PC-3 (cell line): ENCODE measurements around the gene GLB1L3. TPM values are rescaled to one million over a fixed set of nuclear protein-coding genes. Genes with fewer than 3 reads are reported as not detected.

Experiments
- ATAC-seq: fragments of 200-7000 bp; cut with Tn5 transposase; 2 replicates; pipeline ENCODE4 v1.9.1; 2020; ENCODE audit warnings: mild to moderate bottlenecking, moderate library complexity
- BruUV-seq: library from RNA; stranded (reverse); fragments of 400-500 nt; replicated peaks from 2 replicates; lab custom pipeline; 2021; lab: Mats Ljungman, UMichigan
- CTCF ChIA-PET: fragments of 300-600 bp; sonication (Branson Sonifier 250); formaldehyde crosslinking; loops from one replicate; lab custom pipeline; 2022; ENCODE audit warnings: antibody characterized with exemption; lab: Charles Lee
- POLR2A ChIA-PET: fragments of 300-600 bp; sonication (Branson Sonifier 250); formaldehyde crosslinking; loops from one replicate; lab custom pipeline; 2022; ENCODE audit warnings: antibody characterized with exemption; ENCODE audit not compliant: unreplicated experiment; lab: Charles Lee
- DNase-seq: peaks from one replicate; pipeline ENCODE4 v3.0.0-alpha.2; 2015
- H2AFZ ChIP-seq: fragments of 300-600 bp; sonication (generic); 2 replicates; pipeline ENCODE4 v1.6.0; 2016; ENCODE audit warnings: antibody characterized with exemption, low read length
- H3F3A ChIP-seq: fragments of 300-600 bp; sonication (generic); one replicate; pipeline ENCODE4 v1.6.0; 2017; ENCODE audit warnings: antibody characterized with exemption, low read length, control low read depth, mild to moderate bottlenecking; ENCODE audit not compliant: unreplicated experiment
- H3K27ac ChIP-seq: fragments of 300-600 bp; sonication (generic); 2 replicates; pipeline ENCODE4 v1.5.1; 2016; ENCODE audit warnings: mild to moderate bottlenecking, low read length
- H3K27me3 ChIP-seq: fragments of 300-600 bp; sonication (generic); 2 replicates; pipeline ENCODE4 v1.6.1; 2016; ENCODE audit warnings: low read length, mixed read lengths
- H3K36me3 ChIP-seq: fragments of 300-600 bp; sonication (generic); 2 replicates; pipeline ENCODE4 v1.6.1; 2016; ENCODE audit warnings: low read depth, mixed run types, low read length, mixed read lengths
- H3K4me1 ChIP-seq: fragments of 300-600 bp; sonication (generic); 2 replicates; pipeline ENCODE4 v1.5.1; 2016; ENCODE audit warnings: low read length; ENCODE audit not compliant: insufficient read depth
- H3K4me2 ChIP-seq: fragments of 300-600 bp; sonication (generic); 2 replicates; pipeline ENCODE4 v1.6.0; 2016; ENCODE audit warnings: low read length
- H3K4me3 ChIP-seq: fragments of 300-600 bp; sonication (generic); 2 replicates; pipeline ENCODE4 v1.5.1; 2016; ENCODE audit warnings: mild to moderate bottlenecking, low read length, mixed read lengths
- H3K79me2 ChIP-seq: fragments of 300-600 bp; sonication (generic); 2 replicates; pipeline ENCODE4 v1.6.1; 2017; ENCODE audit warnings: low read length, mixed read lengths
- H3K9ac ChIP-seq: fragments of 300-600 bp; sonication (generic); 2 replicates; pipeline ENCODE4 v1.6.0; 2016; ENCODE audit warnings: mild to moderate bottlenecking, low read length
- H3K9me2 ChIP-seq: fragments of 300-600 bp; sonication (generic); replicated peaks from 2 replicates; pipeline ENCODE4 v1.6.1; 2016; ENCODE audit warnings: mixed run types, low read length, mixed read lengths
- H3K9me3 ChIP-seq: fragments of 300-600 bp; sonication (generic); 2 replicates; pipeline ENCODE4 v1.6.1; 2016; ENCODE audit warnings: low read length, mixed read lengths
- H4K20me1 ChIP-seq: fragments of 300-600 bp; sonication (generic); 2 replicates; pipeline ENCODE4 v1.6.1; 2016; ENCODE audit warnings: low read length, mixed read lengths
- CTCF ChIP-seq: fragments of 300-600 bp; sonication (generic); conservative IDR thresholded peaks from 2 replicates; pipeline ENCODE4 v1.5.1; 2017; ENCODE audit warnings: antibody characterized with exemption, low read depth, mild to moderate bottlenecking, low read length
- EZH2 ChIP-seq: fragments of 300-600 bp; sonication (generic); IDR thresholded peaks from one replicate; pipeline ENCODE4 v1.6.1; 2017; ENCODE audit warnings: antibody characterized with exemption, mild to moderate bottlenecking, low read length; ENCODE audit not compliant: unreplicated experiment
- EZH2phosphoT487 ChIP-seq: fragments of 300-600 bp; sonication (generic); IDR thresholded peaks from 2 replicates; pipeline ENCODE4 v1.6.1; 2018; ENCODE audit warnings: mild to moderate bottlenecking, antibody characterized with exemption, low read length, borderline replicate concordance
- intact Hi-C: fragments of 100-400 bp; cut with micrococcal nuclease; formaldehyde crosslinking; loops from 2 replicates; pipeline ENCODE4 v1.9.0; 2023
- total RNA-seq: library from RNA; depleted of rRNA; stranded (reverse); fragments of >200 nt; gene quantifications from 2 replicates; pipeline ENCODE4 v1.2.3, GENCODE V29; 2014

Gene GLB1L3
- total RNA-seq, 1 experiment from 2014 or later = not detected

GRCh38 chr11:134244593-134244992 is 31.6 kb upstream of the GLB1L3 start:
- no TSS peak for BruUV-seq
- peak; percentile 95 for ATAC-seq
- H3K27ac ChIP-seq = no peak overlapping the region
- H3K4me2 ChIP-seq = no peak overlapping the region
- intact Hi-C loops = loop anchor here (2.0 kb wide), 1 partner anchor 36 kb away; no protein-coding TSS in a partner anchor
- ChIA-PET POLR2A (no interaction called here), CTCF (no interaction called here)
- peaks cover 44% of the 10 kb centered on the region for H3K36me3 ChIP-seq
- H3F3A ChIP-seq = no peaks in the 10 kb centered on the region
- H3K79me2 ChIP-seq = no peaks in the 10 kb centered on the region
- no peaks in the 10 kb centered on the region for H4K20me1 ChIP-seq
- H3K4me1 ChIP-seq = no peaks in the 10 kb centered on the region
- H3K4me3 ChIP-seq = no peak overlapping the region
- H3K27me3 ChIP-seq = no peaks in the 10 kb centered on the region
- DNase-seq = peak; percentile 48
- H3K9ac ChIP-seq = no peak overlapping the region
- no peaks in the 10 kb centered on the region for H3K9me3 ChIP-seq
- H2AFZ ChIP-seq = no peak overlapping the region
- peak; percentile 73 for TF ChIP-seq CTCF
- TF ChIP-seq EZH2phosphoT487 = no peak
- no peak for TF ChIP-seq EZH2
- no peaks in the 10 kb centered on the region for H3K9me2 ChIP-seq

- intact Hi-C loops = loop anchor here (2.0 kb wide), 1 partner anchor 37 kb away; no protein-coding TSS in a partner anchor
- Histone ChIP-seq H3K27me3 (no peaks in the 10 kb centered on the region), H3K79me2 (no peaks in the 10 kb centered on the region), H2AFZ (no peak overlapping the region), H3F3A (no peaks in the 10 kb centered on the region), H3K9me2 (no peaks in the 10 kb centered on the region), H3K36me3 (peaks cover 41% of the 10 kb centered on the region; the same call in 1 of the 2 replicates), H4K20me1 (no peaks in the 10 kb centered on the region), H3K4me3 (no peak overlapping the region), H3K9ac (no peak overlapping the region), H3K4me2 (no peak overlapping the region), H3K9me3 (no peaks in the 10 kb centered on the region), H3K27ac (no peak overlapping the region), H3K4me1 (no peaks in the 10 kb centered on the region)
- ATAC-seq (no peak), DNase-seq (no peak)
- CTCF ChIA-PET = no interaction called here
- no TSS peak for BruUV-seq
- TF ChIP-seq EZH2 = no peak
- TF ChIP-seq CTCF = no peak
- TF ChIP-seq EZH2phosphoT487 = no peak
- POLR2A ChIA-PET = no interaction called here
Measured at GRCh38 chr11:134245434-134245833, 30.7 kb upstream of the GLB1L3 start.

GRCh38 chr11:134246100-134246499 is 30.1 kb upstream of the GLB1L3 start:
- no TSS peak for BruUV-seq
- ATAC-seq = no peak
- H3K9me3 ChIP-seq = no peaks in the 10 kb centered on the region
- CTCF ChIA-PET = no interaction called here
- POLR2A ChIA-PET = no interaction called here
- intact Hi-C loops = no loop called here
- no peak overlapping the region for H3K9ac ChIP-seq
- H3K4me3 ChIP-seq = no peak overlapping the region
- H3K36me3 ChIP-seq = peaks cover 41% of the 10 kb centered on the region; the same call in 1 of the 2 replicates
- H3K4me2 ChIP-seq = no peak overlapping the region
- DNase-seq = no peak
- no peaks in the 10 kb centered on the region for H3K27me3 ChIP-seq
- H3F3A ChIP-seq = no peaks in the 10 kb centered on the region
- H4K20me1 ChIP-seq = no peaks in the 10 kb centered on the region
- no peak overlapping the region for H3K27ac ChIP-seq
- TF ChIP-seq CTCF = no peak
- TF ChIP-seq EZH2 = no peak
- no peak for TF ChIP-seq EZH2phosphoT487
- no peak overlapping the region for H2AFZ ChIP-seq
- H3K79me2 ChIP-seq = no peaks in the 10 kb centered on the region
- no peaks in the 10 kb centered on the region for H3K9me2 ChIP-seq
- no peaks in the 10 kb centered on the region for H3K4me1 ChIP-seq
